GM18861 (cell line): Measurements from ENCODE around the gene AIG1.
"Not testable (repeated sequence)": the region's sequence is repeated elsewhere in the genome, so short reads cannot be mapped to it uniquely, and the experiment has no call there.

Experiments
- ATAC-seq: cut with Tn5 transposase; IDR thresholded peaks from one replicate; pipeline ENCODE4 v1.9.1; 2021; ENCODE audit not compliant: unreplicated experiment

AIG1 gene

DNA sequence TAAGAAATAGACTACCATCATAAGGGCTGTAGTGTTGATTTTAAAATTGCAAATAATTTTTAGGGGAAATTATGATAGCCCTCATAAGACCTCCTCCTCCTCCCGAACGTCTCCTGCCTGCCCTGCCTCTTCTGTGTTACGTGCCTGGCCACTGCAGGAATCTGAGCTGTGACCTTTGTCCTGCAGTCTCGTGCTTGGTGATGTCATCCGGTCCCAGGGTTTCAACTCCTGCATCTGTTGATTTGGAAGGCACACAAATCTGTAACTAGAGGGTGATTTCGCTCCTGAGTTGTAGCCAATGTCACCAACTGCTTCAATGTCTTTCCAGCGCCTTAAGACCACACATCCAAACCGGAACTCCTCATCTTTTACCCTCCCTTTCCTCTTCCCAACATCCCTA lies 163.2 kb downstream of the AIG1 start:
- no peak for ATAC-seq

DNA sequence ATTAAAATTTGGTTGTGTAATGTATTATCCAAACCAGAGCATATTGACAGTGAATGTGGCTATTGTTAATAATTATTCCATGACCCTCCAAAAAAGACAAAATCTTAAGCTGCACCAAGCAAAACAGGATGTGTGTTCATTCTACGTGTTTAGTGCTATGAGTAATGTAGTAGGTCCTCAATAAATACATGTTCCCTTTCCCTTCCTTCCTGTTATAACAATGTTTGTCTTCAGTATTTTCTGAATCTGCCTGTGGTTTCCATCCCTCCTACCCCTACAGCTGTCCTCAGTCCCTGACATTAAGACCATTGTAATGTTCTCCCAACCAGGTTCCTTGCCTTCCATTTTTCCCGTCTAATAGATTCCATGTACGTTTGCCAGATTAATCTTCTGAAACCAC lies 163.8 kb downstream of the AIG1 start:
- ATAC-seq = no peak

DNA sequence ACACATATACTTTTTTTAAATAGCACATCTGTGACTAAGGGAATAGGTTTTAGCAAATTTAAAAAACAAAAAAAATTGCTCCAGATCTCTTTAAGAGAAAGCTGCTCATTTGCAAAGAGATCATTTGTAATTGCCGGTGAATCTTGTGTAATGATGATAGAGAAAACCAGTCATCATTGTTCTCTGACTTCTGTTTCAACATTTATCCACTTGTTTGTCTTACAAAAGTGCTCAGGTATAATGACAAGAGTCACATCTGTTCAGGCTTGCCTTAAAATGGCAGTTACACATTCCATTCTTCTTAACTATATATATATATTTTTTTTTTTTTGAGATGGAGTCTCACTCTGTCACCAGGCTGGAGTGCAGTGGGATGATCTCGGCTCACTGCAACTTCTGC lies 165.2 kb downstream of the AIG1 start:
- ATAC-seq = no peak

DNA sequence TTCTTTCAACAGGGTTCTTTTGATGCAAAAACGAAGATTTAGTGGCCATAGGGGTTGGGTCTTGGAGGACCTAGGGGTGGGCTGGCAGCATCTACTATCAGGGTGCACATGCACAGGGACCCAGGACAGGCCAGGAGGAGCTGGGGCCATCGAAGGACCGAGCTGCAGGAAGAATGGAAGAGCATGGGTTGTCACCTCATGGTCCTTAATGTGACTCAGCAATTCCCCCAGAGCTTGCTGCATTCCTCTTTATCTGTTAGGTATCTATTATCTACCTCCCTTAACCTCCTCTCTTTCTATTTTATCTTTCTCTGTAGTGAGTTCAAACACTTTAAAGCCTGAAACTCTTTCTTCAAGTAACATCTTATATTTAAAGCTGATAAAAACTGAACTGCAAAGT lies 167.0 kb downstream of the AIG1 start:
- ATAC-seq = no peak

DNA sequence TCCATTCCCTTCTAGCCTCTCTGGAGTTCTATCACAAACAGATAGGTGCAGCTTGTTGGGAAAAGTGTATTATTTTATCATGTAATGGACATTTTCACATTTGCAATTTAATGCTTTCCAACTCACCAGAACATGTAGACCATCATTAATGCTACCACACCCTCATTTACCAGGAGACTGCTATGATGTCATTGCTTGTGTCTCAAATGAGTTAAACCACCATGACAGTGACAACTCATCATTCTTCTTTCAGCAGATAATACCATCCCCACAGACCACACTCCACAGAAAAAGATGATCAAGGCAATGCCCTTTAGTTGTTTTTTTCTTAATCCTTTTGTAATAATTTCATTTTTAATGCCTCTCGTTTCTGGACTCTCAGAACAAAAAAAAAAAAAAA lies 168.7 kb downstream of the AIG1 start:
- ATAC-seq = no peak

DNA sequence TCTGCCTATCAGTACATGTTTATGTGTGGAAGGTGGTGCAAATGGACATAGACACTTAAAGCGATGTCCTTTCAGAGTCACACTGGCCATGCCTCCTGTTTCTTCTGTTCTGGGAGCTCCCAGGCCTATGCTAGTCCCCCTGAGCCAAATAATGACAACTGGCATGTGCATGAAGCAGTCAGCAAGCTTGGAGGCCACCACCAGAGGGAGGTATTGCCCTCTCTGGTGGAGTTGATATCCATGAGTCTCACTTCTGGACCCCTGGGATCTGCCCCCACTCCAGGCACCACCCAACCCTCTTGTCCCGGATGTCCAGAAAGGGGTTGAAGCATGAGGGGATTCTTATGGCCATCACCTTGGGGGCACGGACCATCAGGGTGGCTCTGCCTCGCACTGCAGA lies 172.2 kb downstream of the AIG1 start:
- ATAC-seq = no peak

DNA sequence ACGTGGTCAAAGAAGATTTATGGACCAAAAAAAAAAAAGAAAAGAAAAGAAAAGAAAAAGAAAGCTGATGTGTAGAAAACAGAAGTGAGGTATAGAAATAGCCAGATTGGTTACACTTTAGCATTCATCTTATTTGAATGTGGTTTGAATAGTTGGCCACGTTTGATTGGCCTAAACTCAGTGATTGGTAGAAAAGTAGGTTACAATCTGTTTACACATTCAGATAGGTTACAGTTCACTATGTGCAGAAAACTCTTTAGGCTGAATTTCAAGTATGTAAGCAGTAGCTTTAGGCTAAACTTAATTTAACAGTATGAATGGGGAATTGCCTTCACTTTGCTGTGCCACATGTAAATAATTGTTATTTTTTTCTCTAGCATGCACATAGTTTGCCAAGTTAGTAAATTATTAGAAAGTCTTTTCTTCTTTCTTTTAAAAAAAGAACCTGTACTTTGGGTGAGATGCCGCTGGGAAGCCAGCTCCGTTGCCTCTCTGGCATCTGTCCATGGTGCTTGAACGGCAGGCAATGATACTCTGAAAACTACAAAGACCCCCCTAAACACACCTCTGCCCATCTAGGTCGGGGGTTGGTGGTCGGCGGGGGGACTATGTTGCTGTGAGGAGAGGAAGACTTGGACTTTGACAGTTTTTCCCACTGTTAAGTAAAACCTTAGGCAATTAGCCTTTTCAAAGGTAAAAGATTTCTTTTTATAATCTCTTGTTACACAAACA lies 173.0 kb downstream of the AIG1 start:
- ATAC-seq = no peak

DNA sequence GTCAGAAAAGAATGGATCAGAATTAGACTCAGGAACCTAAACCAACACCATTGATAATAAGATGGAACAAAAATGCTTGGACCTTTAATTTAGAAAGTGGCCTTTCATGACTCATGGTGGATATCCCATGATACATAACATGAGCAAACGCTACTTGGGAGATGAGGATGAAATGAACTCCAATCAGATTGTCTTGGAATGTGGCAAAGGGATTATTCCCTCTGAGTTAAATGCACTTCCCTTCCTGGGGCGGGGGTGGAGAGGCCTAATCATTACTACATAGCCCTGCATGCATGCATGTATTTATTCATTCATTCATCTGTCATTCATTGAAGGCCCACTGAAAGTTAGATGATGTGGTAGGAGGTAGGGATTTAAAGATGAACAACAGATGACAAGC lies 174.0 kb downstream of the AIG1 start:
- no peak for ATAC-seq

DNA sequence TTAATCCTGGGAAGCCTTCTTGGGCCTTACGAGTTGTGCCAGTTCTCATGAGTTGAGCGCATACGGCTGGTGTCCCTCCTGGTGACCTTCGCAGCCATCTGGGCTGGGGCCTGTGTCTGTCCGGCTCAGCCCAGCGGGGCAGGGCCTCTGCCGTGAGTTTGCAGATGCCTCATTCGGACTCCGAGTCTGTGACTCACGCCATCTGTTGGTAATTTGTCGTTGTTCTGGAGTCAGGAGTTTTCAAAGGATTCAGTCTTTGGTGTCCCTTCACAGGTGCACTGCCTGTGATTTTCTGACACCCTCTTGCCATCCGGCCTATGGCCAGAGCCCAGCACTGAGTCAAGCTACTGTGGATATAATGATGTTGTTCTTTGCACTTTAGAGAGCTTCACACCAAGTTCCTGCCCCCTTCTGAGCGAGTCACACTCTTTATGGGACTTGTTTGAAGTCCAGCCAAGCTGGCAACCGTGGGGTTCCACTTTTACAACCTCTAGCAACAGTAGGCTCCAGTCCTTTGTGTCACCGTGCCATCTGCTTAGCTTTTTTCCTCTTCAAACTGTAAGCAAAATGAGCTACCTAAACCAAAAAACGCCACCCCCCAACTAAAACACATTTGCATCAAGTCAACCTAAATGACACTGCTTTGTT lies 175.6 kb downstream of the AIG1 start:
- no peak for ATAC-seq

DNA sequence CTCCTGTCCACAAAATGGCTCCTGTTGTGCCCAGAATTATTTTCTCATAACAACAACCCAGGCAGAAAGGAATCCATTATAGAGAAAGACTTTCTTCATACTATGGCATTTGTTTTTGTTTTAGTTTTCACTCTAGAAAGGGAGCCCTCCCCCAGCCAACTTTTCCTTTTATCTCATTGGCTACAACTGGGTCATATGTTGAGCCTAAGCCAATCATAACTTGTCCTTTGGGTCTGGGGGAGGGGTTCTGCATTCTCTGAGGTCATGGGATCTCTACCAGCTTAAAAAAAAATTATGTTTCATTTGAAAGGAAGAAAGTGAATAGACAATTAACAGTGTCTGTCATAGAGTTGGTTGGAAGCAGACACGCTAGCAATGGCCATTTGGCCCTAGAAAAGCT lies 177.6 kb downstream of the AIG1 start:
- ATAC-seq = no peak

DNA sequence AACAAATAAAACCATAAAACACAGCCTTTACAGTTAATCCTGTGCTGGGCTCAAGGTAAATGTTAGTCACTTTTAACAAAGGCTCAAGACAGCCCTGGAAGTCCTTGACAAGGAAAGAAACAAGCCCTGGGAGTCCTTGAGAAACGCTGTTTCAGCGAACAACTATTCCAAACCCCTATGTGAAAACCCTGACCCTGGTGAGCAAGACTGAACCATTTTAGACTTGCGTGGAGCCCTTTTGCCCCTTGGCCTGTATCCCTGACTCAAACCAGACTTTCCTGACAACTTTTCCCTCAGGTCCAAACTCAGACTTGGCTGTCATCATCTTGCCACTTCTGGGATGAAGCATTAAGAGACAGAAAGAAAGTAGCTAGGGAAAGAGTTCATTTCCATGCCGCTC lies 180.4 kb downstream of the AIG1 start:
- no peak for ATAC-seq

DNA sequence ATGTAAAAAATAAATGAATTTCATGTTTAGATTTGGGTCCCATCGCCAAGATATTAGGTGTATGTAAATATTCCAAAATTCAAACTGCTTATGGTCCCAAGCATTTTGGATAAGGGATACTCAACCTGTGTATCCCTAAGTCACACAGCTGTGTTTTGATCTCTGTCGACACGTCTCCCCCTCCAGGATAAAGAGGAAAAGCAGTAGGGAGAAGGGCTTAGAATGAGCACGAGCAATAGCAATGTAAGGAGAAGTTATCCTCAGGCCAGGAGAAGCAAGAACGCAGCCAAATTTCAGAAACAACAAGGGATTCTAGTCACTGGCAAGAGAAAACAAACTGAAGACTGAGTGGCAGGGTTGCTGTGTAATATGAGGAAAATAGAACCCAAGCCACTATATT lies 181.2 kb downstream of the AIG1 start:
- no peak for ATAC-seq

DNA sequence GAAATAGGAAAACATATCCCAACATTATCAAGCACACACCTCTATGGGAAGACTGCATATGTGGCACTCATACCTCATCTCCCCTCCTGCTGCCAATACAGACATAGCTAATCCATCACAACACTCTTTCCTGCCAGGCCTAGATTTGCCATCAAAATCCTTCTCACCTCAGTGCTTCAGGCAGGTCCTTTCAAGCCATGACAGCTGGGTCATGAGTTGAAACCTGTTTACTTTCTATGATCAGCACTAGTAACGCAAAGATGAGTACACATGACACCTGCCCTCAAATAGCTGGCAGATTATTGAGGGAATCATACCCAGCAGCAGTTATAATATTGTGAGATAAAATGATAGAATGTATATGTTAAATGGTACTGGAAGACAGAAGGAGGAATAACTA lies 183.1 kb downstream of the AIG1 start:
- ATAC-seq = no peak

DNA sequence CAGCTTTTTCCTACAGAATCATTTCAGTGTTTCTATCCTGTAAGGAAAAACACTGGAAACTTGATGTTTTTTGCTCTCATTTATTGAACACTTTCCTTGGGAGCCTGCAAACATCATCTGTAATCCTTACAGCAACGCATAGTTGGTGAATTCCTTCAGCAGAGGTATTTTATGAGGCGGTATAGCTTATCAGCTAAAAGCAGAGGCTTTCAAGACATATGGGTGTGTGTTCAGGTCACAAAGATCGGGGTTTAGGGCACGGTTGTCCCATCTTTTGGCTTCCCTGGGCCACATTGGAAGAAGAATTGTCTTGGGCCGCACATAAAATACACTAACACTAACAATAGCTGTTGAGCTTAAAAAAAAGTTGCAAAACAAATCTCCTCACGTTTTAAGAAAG lies 185.0 kb downstream of the AIG1 start:
- ATAC-seq = no peak

DNA sequence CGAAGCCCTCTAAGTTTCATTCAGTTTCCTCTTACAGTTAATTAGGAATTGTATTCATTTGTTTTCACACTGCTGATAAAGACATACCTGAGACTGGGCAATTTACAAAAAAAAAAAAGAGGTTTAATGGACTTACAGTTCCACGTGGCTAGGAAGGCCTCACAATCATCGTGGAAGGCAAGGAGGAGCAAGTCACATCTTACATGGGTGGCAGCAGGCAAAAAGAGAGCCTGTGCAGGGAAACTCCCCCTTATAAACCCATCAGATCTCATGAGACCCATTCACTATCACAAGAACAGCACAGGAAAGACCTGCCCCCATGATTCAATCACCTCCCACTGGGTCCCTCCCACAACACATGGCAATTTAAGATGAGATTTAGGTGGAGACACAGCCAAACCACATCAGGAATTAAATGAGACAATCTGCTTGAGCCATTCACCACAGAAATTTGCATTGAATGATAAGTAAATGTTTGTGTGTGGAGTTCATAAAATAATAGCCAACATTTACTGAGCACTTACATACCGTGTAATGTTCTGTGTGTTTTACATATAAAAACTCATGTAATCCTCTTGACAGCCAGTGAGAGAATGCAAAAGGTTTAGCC lies 185.6 kb downstream of the AIG1 start:
- not testable (repeated sequence) for ATAC-seq

DNA sequence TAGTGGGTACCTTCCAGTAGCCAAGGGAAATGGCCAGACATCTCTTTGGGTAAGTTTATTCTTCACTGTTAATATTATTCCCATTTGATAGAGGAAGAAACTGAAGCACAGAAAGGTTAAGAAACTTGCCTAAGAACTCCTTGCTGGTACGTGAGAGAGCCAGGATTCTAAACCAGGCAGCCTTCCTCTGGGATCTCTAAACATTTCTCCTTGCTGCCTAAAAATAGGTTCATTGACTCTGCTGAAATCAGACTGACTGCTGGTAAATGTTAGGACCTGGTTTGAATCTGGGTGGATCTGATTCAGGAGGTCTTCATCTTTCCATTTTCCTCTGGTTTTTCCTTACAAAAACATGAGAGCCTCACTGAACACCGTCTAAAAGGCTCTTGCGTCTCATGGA lies 186.9 kb downstream of the AIG1 start:
- ATAC-seq = no peak

DNA sequence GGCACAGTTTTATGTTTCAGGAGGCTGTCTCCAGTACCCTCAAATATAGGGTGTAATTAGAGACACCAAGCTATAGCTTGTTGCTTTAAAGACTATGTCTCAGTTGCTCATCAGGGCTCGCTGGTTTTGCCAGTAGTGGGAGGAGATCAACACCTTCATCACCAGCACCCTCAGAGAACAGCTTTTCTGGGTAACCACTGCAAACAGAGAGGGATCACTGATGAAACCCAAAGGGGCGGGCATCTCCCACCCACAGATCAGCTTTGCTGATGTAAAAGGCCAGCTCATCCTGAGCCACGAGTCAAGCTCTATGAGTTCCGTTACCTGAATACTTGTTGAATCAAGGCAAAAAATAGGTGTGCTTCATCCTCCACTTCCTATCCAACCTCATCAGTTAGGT lies 187.7 kb downstream of the AIG1 start:
- no peak for ATAC-seq

DNA sequence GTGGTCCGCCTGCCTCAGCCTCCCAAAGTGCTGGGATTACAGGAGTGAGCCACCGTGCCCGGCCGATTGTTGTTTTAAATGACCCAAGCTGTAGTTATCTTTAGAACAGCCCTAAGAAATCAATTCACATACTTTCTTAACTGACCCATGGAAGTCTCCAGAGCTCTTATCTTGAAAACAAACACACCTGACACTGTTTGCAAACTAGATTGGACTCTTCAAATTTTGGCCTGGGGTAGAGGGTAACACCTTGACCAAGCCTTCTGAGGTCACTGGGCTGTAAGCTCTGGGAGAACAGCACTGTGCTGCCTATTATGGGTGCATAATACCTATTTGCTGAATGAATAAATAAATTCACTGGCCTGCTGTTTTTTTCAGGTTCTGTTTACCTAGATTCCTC lies 190.6 kb downstream of the AIG1 start:
- no peak for ATAC-seq

DNA sequence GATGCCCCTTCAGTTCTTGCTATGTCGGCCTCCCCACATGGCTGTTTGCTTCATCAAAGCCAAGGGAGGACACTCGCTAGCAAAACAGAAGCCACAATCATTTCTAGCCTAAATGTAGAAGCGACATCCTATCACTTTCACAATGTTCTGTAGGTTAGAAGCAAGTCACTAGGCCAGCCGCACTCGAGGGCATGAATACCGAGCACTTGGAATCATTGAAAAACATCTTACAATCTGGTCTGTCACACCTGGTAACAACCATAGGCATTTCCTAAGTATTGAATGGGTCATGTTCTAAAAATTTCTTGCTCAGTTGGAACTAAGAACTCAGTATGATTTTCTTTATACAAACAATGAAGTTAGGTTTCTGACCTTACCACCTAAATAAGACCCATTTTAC lies 192.3 kb downstream of the AIG1 start:
- ATAC-seq = no peak

DNA sequence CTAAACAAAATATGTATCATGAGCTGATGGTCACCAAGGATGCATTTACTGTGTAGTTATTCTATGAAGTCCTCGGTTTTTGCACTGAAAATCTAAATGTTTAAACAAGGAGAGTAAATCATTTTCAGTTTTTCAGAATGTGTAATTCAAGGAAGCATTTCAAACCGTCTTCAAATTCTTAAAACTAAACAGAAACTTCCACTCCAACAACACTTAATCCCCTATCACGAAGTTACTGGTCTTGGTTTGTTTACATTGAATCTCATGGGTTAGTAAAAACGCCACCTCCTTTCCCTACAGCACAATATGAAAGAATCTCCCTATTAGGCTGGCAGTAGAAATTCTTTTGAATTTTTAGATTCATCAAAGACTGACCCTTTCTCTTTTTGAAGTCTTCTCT lies 192.9 kb downstream of the AIG1 start:
- no peak for ATAC-seq

DNA sequence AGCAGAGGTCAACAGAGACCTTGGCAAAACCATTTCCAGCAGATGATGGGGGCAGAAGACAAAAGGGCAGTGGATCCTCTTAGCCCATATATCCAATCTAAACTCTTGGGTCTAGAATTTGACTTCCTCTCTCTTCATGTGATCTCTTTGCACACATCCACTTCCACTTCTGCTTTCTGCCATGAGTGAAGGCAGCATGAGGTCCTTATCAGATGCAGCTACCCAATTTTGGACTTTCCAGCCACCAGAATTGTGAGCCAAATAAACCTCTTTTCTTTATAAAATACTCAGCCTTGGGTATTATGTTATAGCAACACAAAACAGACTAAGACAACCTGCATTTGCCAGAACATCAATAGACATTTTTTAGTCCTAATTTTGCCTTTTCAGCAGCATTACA lies 198.3 kb downstream of the AIG1 start:
- ATAC-seq = no peak

DNA sequence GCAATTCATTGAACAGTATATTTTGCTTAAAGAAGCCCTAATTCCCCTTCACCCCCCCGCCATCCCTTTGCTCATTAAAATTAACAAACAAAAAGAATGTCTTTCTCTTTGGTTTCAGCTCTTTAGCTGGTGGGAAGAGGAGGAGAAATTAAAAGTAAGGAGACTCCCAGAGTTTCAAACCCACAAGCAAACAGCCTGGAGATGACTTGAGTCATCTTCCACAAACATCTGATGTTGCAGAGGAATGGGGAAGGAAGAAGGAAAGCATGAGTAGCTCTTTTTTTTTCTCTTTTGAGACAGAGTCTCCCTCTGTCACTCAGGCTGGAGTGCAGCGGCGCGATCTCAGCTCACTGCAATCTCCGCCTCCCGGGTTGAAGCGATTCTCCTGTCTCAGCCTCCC lies 200.2 kb downstream of the AIG1 start:
- no peak for ATAC-seq
